Measurements from ENCODE around the gene ZDHHC11.

DNA sequence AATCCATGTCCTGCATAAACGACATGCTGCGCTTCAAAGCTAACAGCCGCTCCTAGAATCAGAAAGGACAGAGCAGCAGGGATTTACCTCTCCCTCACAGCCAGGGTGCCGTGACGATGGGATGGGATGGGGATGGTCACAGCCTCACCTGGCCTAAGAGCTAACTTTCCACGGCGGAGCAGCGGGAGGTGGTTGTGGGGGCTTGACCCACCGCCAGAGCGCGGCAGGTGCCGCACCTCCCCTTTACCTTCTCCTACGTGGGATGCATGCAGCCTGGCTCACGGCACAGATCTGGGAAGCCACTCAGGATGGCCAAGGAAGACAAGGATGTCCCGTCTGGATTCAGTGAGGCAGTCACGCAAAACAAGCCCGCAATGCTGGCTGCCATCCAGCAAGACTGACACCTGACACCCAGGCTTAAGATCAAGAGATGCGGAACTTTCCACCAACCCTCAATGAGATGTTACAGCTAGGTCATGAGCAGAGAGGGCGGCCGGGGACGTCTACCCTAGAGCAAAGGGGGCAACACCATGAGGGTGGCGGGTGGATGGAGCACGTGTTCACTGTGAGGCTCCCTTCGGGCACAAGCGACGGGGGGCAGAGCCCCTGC, 36.0 kb upstream of the ZDHHC11 start:
- TF ChIP-seq, protein P1, sequence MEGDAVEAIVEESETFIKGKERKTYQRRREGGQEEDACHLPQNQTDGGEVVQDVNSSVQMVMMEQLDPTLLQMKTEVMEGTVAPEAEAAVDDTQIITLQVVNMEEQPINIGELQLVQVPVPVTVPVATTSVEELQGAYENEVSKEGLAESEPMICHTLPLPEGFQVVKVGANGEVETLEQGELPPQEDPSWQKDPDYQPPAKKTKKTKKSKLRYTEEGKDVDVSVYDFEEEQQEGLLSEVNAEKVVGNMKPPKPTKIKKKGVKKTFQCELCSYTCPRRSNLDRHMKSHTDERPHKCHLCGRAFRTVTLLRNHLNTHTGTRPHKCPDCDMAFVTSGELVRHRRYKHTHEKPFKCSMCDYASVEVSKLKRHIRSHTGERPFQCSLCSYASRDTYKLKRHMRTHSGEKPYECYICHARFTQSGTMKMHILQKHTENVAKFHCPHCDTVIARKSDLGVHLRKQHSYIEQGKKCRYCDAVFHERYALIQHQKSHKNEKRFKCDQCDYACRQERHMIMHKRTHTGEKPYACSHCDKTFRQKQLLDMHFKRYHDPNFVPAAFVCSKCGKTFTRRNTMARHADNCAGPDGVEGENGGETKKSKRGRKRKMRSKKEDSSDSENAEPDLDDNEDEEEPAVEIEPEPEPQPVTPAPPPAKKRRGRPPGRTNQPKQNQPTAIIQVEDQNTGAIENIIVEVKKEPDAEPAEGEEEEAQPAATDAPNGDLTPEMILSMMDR (conservative IDR thresholded peaks at IDR 0.05; ENCODE audit: low read length) = no peak
- no peak for TF ChIP-seq EZH2phosphoT487 (IDR thresholded peaks at IDR 0.05; ENCODE audit: borderline replicate concordance, low read depth, low read length)
